ENCODE measurements around the gene INPP1. TPM values are rescaled to one million over a fixed set of nuclear protein-coding genes. Genes with fewer than 3 reads are reported as not detected.

Gene INPP1
- total and polyA plus RNA-seq, 2 of the 8 experiments (the other 6 are each of a cell fraction or from before 2014, with no cell fraction given) = 0.88 to 3.0 TPM

GRCh38 chr2:190318931-190319554 lies 24.3 kb upstream of the INPP1 start:
- H2AFZ ChIP-seq (ENCODE audit: low read length) = peak overlapping the region; percentile 88
- no peak overlapping the region for H3K4ac ChIP-seq (replicated peaks; ENCODE audit: insufficient read length, low read depth, low read length)
- peaks cover 0 to 5% (median 0%) of the 10 kb centered on the region in 4 experiments; a peak in 2 of 7 replicates for H3K4me1 ChIP-seq (replicated peaks in 1 of 4; ENCODE audit: control insufficient read depth in 3 of 4, insufficient read depth in 4 of 4, low read length in 3 of 4)
- H3K56ac ChIP-seq (replicated peaks; ENCODE audit: insufficient read length, low read depth, low read length) = no peak overlapping the region
- H3K27me3 ChIP-seq (replicated peaks in 1 of 4; ENCODE audit: control insufficient read depth in 3 of 4, extremely low read depth in 1 of 4, insufficient read depth in 3 of 4, low read length in 3 of 4) = no peaks in the 10 kb centered on the region
- H3K36me3 ChIP-seq (ENCODE audit: control insufficient read depth in 2 of 4, insufficient read depth in 4 of 4, low read length in 3 of 4) = no peaks in the 10 kb centered on the region
- H3K23ac ChIP-seq (ENCODE audit: insufficient read length) = no peak overlapping the region
- H2BK5ac ChIP-seq (ENCODE audit: low read depth, low read length) = no peak overlapping the region
- WGBS, 2 experiments (ENCODE audit: extremely low coverage in 1 of 2, insufficient coverage in 1 of 2, insufficient read length in 1 of 2, insufficient replicate concordance in 2 of 2, low coverage in 1 of 2, low lambda C conversion rate in 2 of 2, missing lambda C conversion rate in 1 of 2) = 8% methylated on average over 12 of the region's 12 CpGs; no CpG with 5 or more reads in 1 of the 2 experiments
- H2BK20ac ChIP-seq (ENCODE audit: low read length) = no peak overlapping the region
- no peak overlapping the region for H4K8ac ChIP-seq (ENCODE audit: extremely low read depth, insufficient read depth, low read length)
- H4K91ac ChIP-seq (replicated peaks; ENCODE audit: insufficient read length, low read length) = no peak overlapping the region
- peaks cover 0 to 25% of the 10 kb centered on the region in 2 experiments; a peak in 2 of 4 replicates for H3K79me2 ChIP-seq (ENCODE audit: control insufficient read depth in 1 of 2, insufficient read depth in 2 of 2, low read length in 2 of 2)
- peak overlapping the region in 3 of 4 experiments; percentile 59 to 90 (median 64); a peak in 6 of 7 replicates for H3K9ac ChIP-seq (replicated peaks in 1 of 4; ENCODE audit: extremely low read depth in 1 of 4, low read depth in 3 of 4, low read length in 3 of 4)
- H3K27ac ChIP-seq (ENCODE audit: low read depth, low read length) = no peak overlapping the region
- H3K23me2 ChIP-seq (ENCODE audit: low read depth, low read length) = peaks cover 5% of the 10 kb centered on the region; the same call in 1 of the 2 replicates
- no peaks in the 10 kb centered on the region for H3K9me3 ChIP-seq (ENCODE audit: insufficient read depth in 2 of 2, low read depth in 1 of 2, low read length in 1 of 2)
- H3K79me1 ChIP-seq (ENCODE audit: low read depth, low read length) = no peaks in the 10 kb centered on the region
- FAIRE-seq (no peak), DNase-seq (ENCODE audit: low read depth in 1 of 2, low spot score in 2 of 2) (no peak)
- no peak overlapping the region for H3K14ac ChIP-seq (ENCODE audit: insufficient read length)
- TF ChIP-seq PHF8 (conservative IDR thresholded peaks at IDR 0.05; ENCODE audit: low read depth, low read length) (no peak; the same call in 1 of the 2 replicates), SAP30 (IDR thresholded peaks at IDR 0.05; ENCODE audit: insufficient read depth, insufficient replicate concordance, low read length) (peak; percentile 72)
- no peak overlapping the region for H2BK120ac ChIP-seq (replicated peaks; ENCODE audit: low read depth, low read length)
- H4K5ac ChIP-seq (ENCODE audit: insufficient read length, low read depth, low read length) = no peak overlapping the region
- peak overlapping the region; percentile 85 to 90 for H3K4me2 ChIP-seq (ENCODE audit: insufficient read depth in 1 of 2, low read depth in 2 of 2, low read length in 2 of 2)
- no peak overlapping the region for H2AK5ac ChIP-seq (ENCODE audit: low read depth, low read length)
- H3K18ac ChIP-seq (ENCODE audit: extremely low read depth, low read length) = no peak overlapping the region
- no peak overlapping the region for H2BK15ac ChIP-seq (ENCODE audit: low read length)
- peak overlapping the region; percentile 49 to 90 (median 78) for H3K4me3 ChIP-seq (ENCODE audit: extremely low read depth in 1 of 4, insufficient read depth in 2 of 4, low read depth in 3 of 4, low read length in 4 of 4)
- ChIA-PET CTCF (ENCODE audit: partially characterized antibody) (interaction anchor here (0.6 to 2.4 kb wide), 17 partner anchors 8 to 532 kb away, joined by 3 to 12 read pairs (median 4); no protein-coding TSS in a partner anchor), POLR2A (ENCODE audit: partially characterized antibody) (interaction anchor here (1.2 to 2.2 kb wide), 7 partner anchors 9 to 216 kb away, joined by 3 to 7 read pairs (median 3); partner anchors contain the start of genes INPP1 and NEMP2)
- H2BK12ac ChIP-seq (ENCODE audit: low read depth, low read length) = 0 out of 2 replicates have a peak overlapping the region, but pooled peaks have one; percentile 33
- H4K20me1 ChIP-seq (replicated peaks in 1 of 2; ENCODE audit: control insufficient read depth in 1 of 2, insufficient read depth in 2 of 2, low read length in 2 of 2) = peaks cover 0 to 3% of the 10 kb centered on the region in 2 experiments

Measured in H1 (cell line).